HEK293T (cell line): Measurements from ENCODE around the gene CEBPE.

Experiments
- CTCF ChIA-PET: fragments of 350-600 bp; formaldehyde crosslinking; extraction: SDS; loops from one replicate; lab custom pipeline; 2021; ENCODE audit warnings: antibody characterized with exemption, inconsistent platforms; lab: Yijun Ruan, JAX
- POLR2A ChIA-PET: fragments of 350-600 bp; formaldehyde crosslinking; extraction: SDS; loops from one replicate; lab custom pipeline; 2020; ENCODE audit warnings: antibody characterized with exemption, inconsistent platforms; lab: Yijun Ruan, JAX
- DNase-seq: peaks from one replicate; pipeline ENCODE4 v3.0.0; 2012; ENCODE audit warnings: mixed read lengths; ENCODE audit errors: extremely low spot score
- ARNT ChIP-seq: fragments of 450-650 bp; IDR thresholded peaks from 2 replicates; pipeline ENCODE4 v1.6.1; 2017; ENCODE audit warnings: mild to moderate bottlenecking
- BHLHE40 ChIP-seq: fragments of 450-650 bp; IDR thresholded peaks from 2 replicates; pipeline ENCODE4 v1.6.1; 2016; ENCODE audit warnings: mild to moderate bottlenecking, moderate library complexity, borderline replicate concordance
- CTBP1 ChIP-seq: fragments of 450-650 bp; IDR thresholded peaks from 2 replicates; pipeline ENCODE4 v1.6.1; 2016; ENCODE audit warnings: borderline replicate concordance
- ELF4 ChIP-seq: fragments of 450-650 bp; IDR thresholded peaks from 2 replicates; pipeline ENCODE4 v1.6.1; 2017; ENCODE audit warnings: antibody characterized with exemption
- FOXA1 ChIP-seq: fragments of 450-650 bp; IDR thresholded peaks from 2 replicates; pipeline ENCODE4 v1.6.1; 2016; ENCODE audit warnings: mild to moderate bottlenecking
- FOXK2 ChIP-seq: fragments of 450-650 bp; IDR thresholded peaks from 2 replicates; pipeline ENCODE4 v1.6.1; 2016; ENCODE audit warnings: mild to moderate bottlenecking
- FOXM1 ChIP-seq: fragments of 450-650 bp; IDR thresholded peaks from 2 replicates; pipeline ENCODE4 v1.6.1; 2017; ENCODE audit warnings: mild to moderate bottlenecking, borderline replicate concordance
- HDGF ChIP-seq: fragments of 450-650 bp; IDR thresholded peaks from 2 replicates; pipeline ENCODE4 v1.6.1; 2017; ENCODE audit warnings: antibody characterized with exemption, borderline replicate concordance
- L3MBTL2 ChIP-seq: fragments of 450-650 bp; conservative IDR thresholded peaks from 2 replicates; pipeline ENCODE4 v1.6.1; 2016; ENCODE audit warnings: mild to moderate bottlenecking
- LEF1 ChIP-seq: fragments of 450-650 bp; IDR thresholded peaks from 2 replicates; pipeline ENCODE4 v1.6.1; 2017; ENCODE audit warnings: mild to moderate bottlenecking, borderline replicate concordance
- NFRKB ChIP-seq: fragments of 450-650 bp; IDR thresholded peaks from 2 replicates; pipeline ENCODE4 v1.6.1; 2016; ENCODE audit warnings: mild to moderate bottlenecking, moderate library complexity
- SP1 ChIP-seq: fragments of 450-650 bp; IDR thresholded peaks from 2 replicates; pipeline ENCODE4 v1.6.1; 2017
- SUZ12 ChIP-seq: fragments of 450-650 bp; IDR thresholded peaks from 2 replicates; pipeline ENCODE4 v1.6.1; 2016; ENCODE audit warnings: mild to moderate bottlenecking
- TARDBP ChIP-seq: fragments of 450-650 bp; IDR thresholded peaks from 2 replicates; pipeline ENCODE4 v1.6.1; 2016
- ZNF384 ChIP-seq: fragments of 450-650 bp; IDR thresholded peaks from 2 replicates; pipeline ENCODE4 v1.6.1; 2016
- TF ChIP-seq, protein P1 (sequence below): fragments of 450-650 bp; IDR thresholded peaks from 2 replicates; pipeline ENCODE4 v1.6.1; 2016

Gene CEBPE

DNA sequence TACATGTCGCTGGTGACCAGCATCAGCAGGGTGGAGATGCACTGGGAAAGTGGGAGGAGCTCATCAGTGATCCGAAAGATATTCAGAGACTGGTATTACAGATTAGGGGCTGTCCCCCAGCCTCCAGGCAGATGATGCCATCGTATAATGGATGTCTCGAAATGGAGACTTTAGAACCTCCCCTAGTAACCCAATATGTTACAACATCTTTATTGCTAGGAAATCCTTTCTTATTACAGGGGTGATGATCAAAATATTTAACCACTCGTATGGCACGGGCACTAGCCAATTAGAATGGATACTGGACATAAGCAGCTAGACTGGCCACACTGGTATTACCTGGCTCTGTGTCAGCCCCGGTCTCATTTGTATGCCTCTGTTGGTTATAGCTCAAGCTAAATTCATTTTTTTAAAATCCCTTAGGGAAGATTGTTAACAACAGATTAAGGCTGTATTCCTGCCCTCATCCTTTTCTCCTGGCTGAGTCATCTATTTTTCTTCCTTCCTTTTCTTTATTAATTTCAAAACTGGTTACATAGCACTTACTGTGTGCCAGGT is 10.8 kb upstream of the CEBPE start:
- ChIA-PET CTCF (interaction anchor here (2.0 to 2.1 kb wide), 2 partner anchors 9 to 61 kb away, joined by 7 to 9 read pairs; no protein-coding TSS in a partner anchor), POLR2A (interaction anchor here (0.9 kb wide), 1 partner anchor 35 kb away, joined by 3 read pairs; the partner anchor contains the start of genes ACIN1 and C14orf119)
- TF ChIP-seq HDGF (no peak), ZNF384 (no peak)
- DNase-seq = no peak

DNA sequence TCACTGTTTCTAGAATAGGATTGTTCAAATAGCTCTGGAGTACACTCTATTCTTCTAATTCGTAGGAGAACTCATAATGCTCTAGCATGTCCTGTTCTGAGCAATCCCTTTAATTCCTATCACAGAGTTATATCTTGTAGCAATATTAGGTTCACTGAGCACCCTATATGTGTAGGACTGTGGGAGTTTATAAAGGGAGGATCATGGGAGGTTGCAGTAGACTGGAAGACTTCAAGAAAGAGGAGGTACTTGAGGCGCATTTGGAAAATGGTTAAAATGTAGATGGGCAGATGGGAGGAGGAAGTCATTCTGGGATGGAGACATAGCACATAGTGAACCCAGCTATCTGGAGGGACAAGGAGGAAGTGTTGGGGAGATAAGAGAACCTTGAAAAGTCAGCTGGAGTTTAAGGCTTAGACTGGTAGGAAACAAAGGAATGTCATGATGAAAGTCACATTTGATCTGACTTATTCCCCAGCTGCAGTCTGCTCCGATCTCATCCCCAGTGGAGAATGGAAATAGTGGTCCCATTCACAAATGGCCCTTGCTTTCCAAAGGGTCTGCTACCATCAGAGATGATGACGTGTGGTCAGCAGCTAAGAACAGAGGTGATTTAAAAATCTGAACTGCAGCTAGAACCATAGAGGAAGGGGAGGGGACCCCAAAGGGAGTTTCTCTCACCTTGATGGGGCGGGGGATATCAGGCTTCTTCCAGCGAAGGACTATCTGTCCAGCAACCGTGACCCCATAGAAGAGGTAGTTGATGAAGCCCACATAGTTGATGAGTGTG is 10.1 kb upstream of the CEBPE start:
- CTCF ChIA-PET = interaction anchor here (2.0 to 2.1 kb wide), 2 partner anchors 8 to 60 kb away, joined by 7 to 9 read pairs; no protein-coding TSS in a partner anchor
- no peak for TF ChIP-seq ELF4
- no peak for TF ChIP-seq ZNF384
- no peak for TF ChIP-seq FOXA1
- no peak for TF ChIP-seq ARNT
- no peak for TF ChIP-seq SUZ12
- no peak for TF ChIP-seq HDGF
- TF ChIP-seq FOXK2 = no peak
- TF ChIP-seq BHLHE40 = no peak
- no peak for TF ChIP-seq LEF1
- no peak for TF ChIP-seq FOXM1
- TF ChIP-seq L3MBTL2 = no peak
- TF ChIP-seq SP1 = no peak
- no peak for TF ChIP-seq NFRKB
- TF ChIP-seq, protein P1, sequence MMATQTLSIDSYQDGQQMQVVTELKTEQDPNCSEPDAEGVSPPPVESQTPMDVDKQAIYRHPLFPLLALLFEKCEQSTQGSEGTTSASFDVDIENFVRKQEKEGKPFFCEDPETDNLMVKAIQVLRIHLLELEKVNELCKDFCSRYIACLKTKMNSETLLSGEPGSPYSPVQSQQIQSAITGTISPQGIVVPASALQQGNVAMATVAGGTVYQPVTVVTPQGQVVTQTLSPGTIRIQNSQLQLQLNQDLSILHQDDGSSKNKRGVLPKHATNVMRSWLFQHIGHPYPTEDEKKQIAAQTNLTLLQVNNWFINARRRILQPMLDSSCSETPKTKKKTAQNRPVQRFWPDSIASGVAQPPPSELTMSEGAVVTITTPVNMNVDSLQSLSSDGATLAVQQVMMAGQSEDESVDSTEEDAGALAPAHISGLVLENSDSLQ = no peak
- TF ChIP-seq CTBP1 = no peak
- DNase-seq = no peak
- POLR2A ChIA-PET = interaction anchor here (0.9 kb wide), 1 partner anchor 34 kb away, joined by 3 read pairs; the partner anchor contains the start of genes ACIN1 and C14orf119

DNA sequence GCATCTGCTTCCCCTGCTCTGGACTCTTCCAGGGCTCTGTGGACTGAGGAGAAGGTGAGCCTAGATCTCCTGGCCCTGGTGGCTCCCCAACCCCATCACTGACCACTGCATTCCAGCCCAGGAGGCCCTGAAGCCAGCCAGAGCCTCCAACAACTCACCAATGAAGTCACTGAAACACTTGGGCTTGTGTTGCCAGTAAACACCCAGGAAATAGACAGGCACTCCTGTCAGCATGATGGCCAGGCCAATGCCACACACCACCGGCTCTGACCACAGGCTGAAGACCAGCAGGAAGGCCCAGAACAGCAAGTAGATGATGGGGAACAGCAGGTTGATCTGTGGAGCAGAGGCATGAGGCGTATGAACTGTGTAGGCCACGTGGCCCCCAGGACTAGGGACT is 8.8 kb upstream of the CEBPE start:
- TF ChIP-seq FOXA1 (no peak), TARDBP (no peak), ARNT (no peak), ZNF384 (no peak), BHLHE40 (no peak), SP1 (no peak), LEF1 (no peak), NFRKB (no peak), HDGF (no peak), SUZ12 (no peak), ELF4 (no peak), FOXM1 (no peak), CTBP1 (no peak), L3MBTL2 (no peak), FOXK2 (no peak)
- TF ChIP-seq, protein P1 = no peak
- ChIA-PET CTCF (no interaction called here), POLR2A (no interaction called here)
- DNase-seq = no peak

GRCh38 chr14:23126548-23127278 is 7.7 kb upstream of the CEBPE start:
- ChIA-PET CTCF (no interaction called here), POLR2A (interaction anchor here (1.5 kb wide), 1 partner anchor 175 kb away, joined by 3 read pairs; no protein-coding TSS in a partner anchor)
- no peak for DNase-seq
- TF ChIP-seq CTBP1 = no peak
- TF ChIP-seq, protein P1 = no peak
- TF ChIP-seq FOXM1 = no peak
- TF ChIP-seq SUZ12 = no peak
- no peak for TF ChIP-seq LEF1
- no peak for TF ChIP-seq FOXA1
- no peak for TF ChIP-seq ELF4
- TF ChIP-seq ARNT = no peak
- no peak for TF ChIP-seq NFRKB
- no peak for TF ChIP-seq HDGF
- no peak for TF ChIP-seq TARDBP
- TF ChIP-seq ZNF384 = no peak
- TF ChIP-seq BHLHE40 = no peak

- no peak for DNase-seq
- ChIA-PET POLR2A (interaction anchor here (1.5 kb wide), 1 partner anchor 176 kb away, joined by 3 read pairs; no protein-coding TSS in a partner anchor), CTCF (no interaction called here)
- TF ChIP-seq NFRKB (no peak), HDGF (no peak), L3MBTL2 (no peak), CTBP1 (no peak)
These were observed 7.0 kb upstream of the CEBPE start for GRCh38 chr14:23125933-23126524.
